Smooth muscle cell of the pulmonary artery (primary cell): ENCODE data around the gene PPCS. TPM values are rescaled to one million over a fixed set of nuclear protein-coding genes. Genes with fewer than 3 reads are reported as not detected.

Source experiments
- total RNA-seq: library from RNA; depleted of rRNA; stranded (reverse); fragments of >200 nt; gene quantifications from 2 replicates; pipeline ENCODE4 v1.2.3, GENCODE V29; 2014

PPCS gene
- total RNA-seq = 20.5 and 26.3 TPM in 2 replicates

DNA sequence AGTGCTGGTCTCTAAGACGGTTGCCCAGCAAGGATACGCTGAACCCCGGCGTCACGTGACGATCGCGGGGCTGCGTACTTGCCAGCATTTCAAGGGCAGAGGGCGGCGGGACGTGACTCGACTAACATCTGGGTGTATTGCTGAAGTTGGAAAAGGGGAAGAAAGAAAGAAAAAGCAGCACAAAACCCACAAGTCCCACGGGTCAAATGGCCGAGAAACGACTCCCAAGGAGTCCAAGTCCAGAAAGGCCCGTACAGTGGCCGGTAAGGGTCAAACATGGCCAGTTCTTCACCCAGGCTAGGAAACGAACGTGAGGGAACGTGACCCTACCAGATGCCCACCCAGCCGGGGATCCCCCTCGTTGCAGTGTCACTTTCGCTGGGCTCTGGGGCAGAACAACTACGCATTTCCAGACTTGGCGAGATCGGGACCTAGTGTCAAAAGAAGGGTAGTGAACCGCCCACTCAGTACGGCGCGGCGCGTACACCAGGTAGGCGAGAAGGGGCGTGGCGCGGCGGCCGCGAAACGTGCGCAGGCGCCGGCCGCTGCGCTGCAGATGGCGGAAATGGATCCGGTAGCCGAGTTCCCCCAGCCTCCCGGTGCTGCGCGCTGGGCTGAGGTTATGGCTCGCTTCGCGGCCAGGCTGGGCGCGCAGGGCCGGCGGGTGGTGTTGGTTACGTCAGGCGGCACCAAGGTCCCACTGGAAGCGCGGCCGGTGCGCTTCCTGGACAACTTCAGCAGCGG is at the start of gene PPCS, which contains the start of gene ZMYND12:
Gene PPCS (plus strand): TSS at position 534 of the 744 bp plus-strand sequence. CDS start 23 bp downstream, at position 557.
Gene ZMYND12 (minus strand): TSS at position 13 of the 744 bp plus-strand sequence. CDS start 25 bp downstream, outside the sequence.

DNA sequence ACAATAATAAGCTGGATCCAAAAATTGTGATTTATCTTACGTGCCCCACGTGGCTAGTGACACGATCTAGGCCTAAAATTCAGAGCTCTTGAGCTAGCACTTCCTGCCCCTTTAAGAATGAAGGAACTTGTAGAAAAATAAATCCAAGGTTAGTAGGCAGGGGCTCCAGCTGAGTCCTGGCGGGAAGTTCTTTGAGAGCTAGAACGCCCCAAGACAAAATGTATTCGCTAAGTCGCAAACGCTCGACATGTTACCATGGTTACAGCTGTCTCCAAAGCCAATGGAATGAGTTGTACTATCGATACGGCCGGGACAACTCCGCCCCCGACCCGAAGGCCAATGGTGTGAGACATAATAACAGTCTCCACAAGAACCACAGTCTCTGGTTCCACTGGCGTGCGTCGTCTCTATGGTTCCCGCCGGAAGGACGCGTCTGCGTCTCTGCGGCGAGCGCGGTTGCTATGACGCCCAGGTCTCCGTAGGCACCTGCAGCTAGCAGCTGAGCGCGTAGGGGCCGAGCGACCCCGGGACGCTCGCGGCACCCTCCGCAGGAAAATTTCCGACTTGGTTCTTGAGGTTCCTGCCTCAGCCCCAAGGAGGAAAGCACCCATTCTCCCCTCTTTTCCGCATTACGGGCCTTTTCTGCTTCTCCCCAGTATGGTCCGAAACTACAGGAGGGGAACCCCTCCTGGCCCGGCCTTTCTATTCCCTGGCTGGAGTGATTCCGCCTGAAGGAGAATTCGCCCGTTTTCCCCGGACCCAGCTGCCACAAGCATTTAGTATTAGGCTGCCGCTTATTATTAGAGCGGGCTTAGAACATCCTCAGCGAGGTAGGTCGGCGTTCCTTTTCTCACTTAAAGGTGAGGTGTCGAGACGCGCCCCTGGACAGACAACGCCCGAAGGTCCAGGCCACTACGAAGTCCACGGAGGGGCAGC is 6.8 kb downstream of the PPCS start, which contains the start of gene CCDC30:
Gene CCDC30 (plus strand): TSS at position 459 of the 936 bp plus-strand sequence. CDS start 17,266 bp downstream, outside the sequence.

Other genes starting within 250 kb of the PPCS start
- gene FOXJ3, start 121.3 kb upstream of the PPCS start, total RNA-seq = 20.1 and 23.4 TPM in 2 replicates
- gene RIMKLA, start 75.8 kb upstream of the PPCS start, total RNA-seq = under 0.01 and 0.20 TPM in 2 replicates
- gene ZMYND12, start 521 bp upstream of the PPCS start, total RNA-seq = 1.3 and 1.9 TPM in 2 replicates
- gene CCDC30, start 6.7 kb downstream of the PPCS start, total RNA-seq = 1.4 and 1.9 TPM in 2 replicates
- gene PPIH, start 201.9 kb downstream of the PPCS start, total RNA-seq = 10.9 and 13.1 TPM in 2 replicates
- 566 and 628 TPM in 2 replicates for gene YBX1, start 225.9 kb downstream of the PPCS start, total RNA-seq